Measurements from ENCODE around the gene ITGB4. TPM values are rescaled to one million over a fixed set of nuclear protein-coding genes. Genes with fewer than 3 reads are reported as not detected.

ITGB4 gene
- total and polyA plus RNA-seq, 2 of the 13 experiments (the other 11 are each of a cell fraction or from before 2014, with no cell fraction given): 6.9 to 14.5 TPM

DNA sequence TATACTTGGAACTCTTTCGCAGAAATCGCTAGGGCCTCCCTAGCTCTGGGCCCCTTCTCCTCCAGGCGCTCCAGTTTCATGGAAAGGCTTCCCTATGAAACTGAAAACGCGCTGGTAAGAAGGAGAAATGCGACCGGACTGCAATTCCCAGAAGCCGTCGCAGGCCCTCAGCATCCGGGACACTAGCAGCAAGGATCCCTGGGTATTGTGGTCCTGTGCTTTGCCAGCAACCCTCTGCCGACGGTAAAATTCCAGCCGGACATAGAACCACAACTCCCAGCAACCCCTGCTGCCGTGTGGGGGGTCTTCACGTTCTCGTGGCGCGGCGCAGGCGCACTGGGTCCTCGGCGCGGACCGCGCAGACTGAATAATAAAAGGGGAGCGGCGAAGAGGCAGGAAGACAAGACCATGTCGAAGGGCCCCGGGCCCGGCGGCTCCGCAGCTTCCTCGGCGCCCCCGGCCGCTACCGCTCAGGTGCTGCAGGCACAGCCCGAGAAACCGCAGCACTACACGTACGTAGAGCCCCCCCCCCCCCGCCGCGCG lies 63.3 kb downstream of the ITGB4 start, which contains the start of gene UNK (continued):
- TF ChIP-seq KDM4B (CRISPR knock-in tag; IDR thresholded peaks at IDR 0.05) (no peak), GPN1 (CRISPR knock-in tag; IDR thresholded peaks at IDR 0.05; ENCODE audit: borderline replicate concordance) (no peak), PRMT3 (CRISPR knock-in tag; IDR thresholded peaks at IDR 0.05; ENCODE audit: borderline replicate concordance, low read depth) (no peak), NFIC (IDR thresholded peaks at IDR 0.05; ENCODE audit: low read length) (no peak), ZNF703 (CRISPR knock-in tag; IDR thresholded peaks at IDR 0.05; ENCODE audit: borderline replicate concordance) (no peak), MBNL3 (CRISPR knock-in tag; conservative IDR thresholded peaks at IDR 0.05) (no peak), CREM (IDR thresholded peaks at IDR 0.05) (peak; percentile 100), CREM (CRISPR knock-in tag; IDR thresholded peaks at IDR 0.05) (no peak), TRIM24 (CRISPR knock-in tag; IDR thresholded peaks at IDR 0.05) (no peak), ZNF337 (CRISPR knock-in tag; IDR thresholded peaks at IDR 0.05; ENCODE audit: borderline replicate concordance, low read depth) (no peak), ZNF652 (CRISPR knock-in tag; IDR thresholded peaks at IDR 0.05; ENCODE audit: borderline replicate concordance, low read depth) (no peak; the same call in 1 of the 2 replicates), ZNF879 (CRISPR knock-in tag; IDR thresholded peaks at IDR 0.05) (no peak), SP1 (IDR thresholded peaks at IDR 0.05) (no peak), SP1 (CRISPR knock-in tag; IDR thresholded peaks at IDR 0.05) (peak; percentile 28), PPARG (CRISPR knock-in tag; conservative IDR thresholded peaks at IDR 0.05) (no peak), SP5 (CRISPR knock-in tag; IDR thresholded peaks at IDR 0.05; ENCODE audit: borderline replicate concordance, low read depth) (no peak), FLYWCH1 (CRISPR knock-in tag; IDR thresholded peaks at IDR 0.05) (no peak), XBP1 (CRISPR knock-in tag; IDR thresholded peaks at IDR 0.05) (no peak)
- TF ChIP-seq, protein P1, sequence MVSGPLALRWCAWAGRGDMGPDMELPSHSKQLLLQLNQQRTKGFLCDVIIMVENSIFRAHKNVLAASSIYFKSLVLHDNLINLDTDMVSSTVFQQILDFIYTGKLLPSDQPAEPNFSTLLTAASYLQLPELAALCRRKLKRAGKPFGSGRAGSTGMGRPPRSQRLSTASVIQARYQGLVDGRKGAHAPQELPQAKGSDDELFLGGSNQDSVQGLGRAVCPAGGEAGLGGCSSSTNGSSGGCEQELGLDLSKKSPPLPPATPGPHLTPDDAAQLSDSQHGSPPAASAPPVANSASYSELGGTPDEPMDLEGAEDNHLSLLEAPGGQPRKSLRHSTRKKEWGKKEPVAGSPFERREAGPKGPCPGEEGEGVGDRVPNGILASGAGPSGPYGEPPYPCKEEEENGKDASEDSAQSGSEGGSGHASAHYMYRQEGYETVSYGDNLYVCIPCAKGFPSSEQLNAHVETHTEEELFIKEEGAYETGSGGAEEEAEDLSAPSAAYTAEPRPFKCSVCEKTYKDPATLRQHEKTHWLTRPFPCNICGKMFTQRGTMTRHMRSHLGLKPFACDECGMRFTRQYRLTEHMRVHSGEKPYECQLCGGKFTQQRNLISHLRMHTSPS (CRISPR knock-in tag; IDR thresholded peaks at IDR 0.05; ENCODE audit: low read depth): peak; percentile 32; the same call in 1 of the 2 replicates
- TF ChIP-seq, protein P2, sequence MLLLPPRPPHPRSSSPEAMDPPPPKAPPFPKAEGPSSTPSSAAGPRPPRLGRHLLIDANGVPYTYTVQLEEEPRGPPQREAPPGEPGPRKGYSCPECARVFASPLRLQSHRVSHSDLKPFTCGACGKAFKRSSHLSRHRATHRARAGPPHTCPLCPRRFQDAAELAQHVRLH (CRISPR knock-in tag; IDR thresholded peaks at IDR 0.05; ENCODE audit: borderline replicate concordance, low read depth): no peak
- TF ChIP-seq, protein P3, sequence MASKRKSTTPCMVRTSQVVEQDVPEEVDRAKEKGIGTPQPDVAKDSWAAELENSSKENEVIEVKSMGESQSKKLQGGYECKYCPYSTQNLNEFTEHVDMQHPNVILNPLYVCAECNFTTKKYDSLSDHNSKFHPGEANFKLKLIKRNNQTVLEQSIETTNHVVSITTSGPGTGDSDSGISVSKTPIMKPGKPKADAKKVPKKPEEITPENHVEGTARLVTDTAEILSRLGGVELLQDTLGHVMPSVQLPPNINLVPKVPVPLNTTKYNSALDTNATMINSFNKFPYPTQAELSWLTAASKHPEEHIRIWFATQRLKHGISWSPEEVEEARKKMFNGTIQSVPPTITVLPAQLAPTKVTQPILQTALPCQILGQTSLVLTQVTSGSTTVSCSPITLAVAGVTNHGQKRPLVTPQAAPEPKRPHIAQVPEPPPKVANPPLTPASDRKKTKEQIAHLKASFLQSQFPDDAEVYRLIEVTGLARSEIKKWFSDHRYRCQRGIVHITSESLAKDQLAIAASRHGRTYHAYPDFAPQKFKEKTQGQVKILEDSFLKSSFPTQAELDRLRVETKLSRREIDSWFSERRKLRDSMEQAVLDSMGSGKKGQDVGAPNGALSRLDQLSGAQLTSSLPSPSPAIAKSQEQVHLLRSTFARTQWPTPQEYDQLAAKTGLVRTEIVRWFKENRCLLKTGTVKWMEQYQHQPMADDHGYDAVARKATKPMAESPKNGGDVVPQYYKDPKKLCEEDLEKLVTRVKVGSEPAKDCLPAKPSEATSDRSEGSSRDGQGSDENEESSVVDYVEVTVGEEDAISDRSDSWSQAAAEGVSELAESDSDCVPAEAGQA (IDR thresholded peaks at IDR 0.05; ENCODE audit: low read depth): peak; percentile 68; the same call in 1 of the 2 replicates
- TF ChIP-seq, protein P3 (CRISPR knock-in tag; IDR thresholded peaks at IDR 0.05; ENCODE audit: borderline replicate concordance): no peak
- TF ChIP-seq, protein P4, sequence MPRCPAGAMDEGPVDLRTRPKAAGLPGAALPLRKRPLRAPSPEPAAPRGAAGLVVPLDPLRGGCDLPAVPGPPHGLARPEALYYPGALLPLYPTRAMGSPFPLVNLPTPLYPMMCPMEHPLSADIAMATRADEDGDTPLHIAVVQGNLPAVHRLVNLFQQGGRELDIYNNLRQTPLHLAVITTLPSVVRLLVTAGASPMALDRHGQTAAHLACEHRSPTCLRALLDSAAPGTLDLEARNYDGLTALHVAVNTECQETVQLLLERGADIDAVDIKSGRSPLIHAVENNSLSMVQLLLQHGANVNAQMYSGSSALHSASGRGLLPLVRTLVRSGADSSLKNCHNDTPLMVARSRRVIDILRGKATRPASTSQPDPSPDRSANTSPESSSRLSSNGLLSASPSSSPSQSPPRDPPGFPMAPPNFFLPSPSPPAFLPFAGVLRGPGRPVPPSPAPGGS (CRISPR knock-in tag; IDR thresholded peaks at IDR 0.05): no peak; the same call in 1 of the 2 replicates
